Spleen (tissue), 7 donors: ENCODE measurements around the gene WDR17.

Experiments
- POLR2A ChIP-seq, 3 donors: fragments of 450-650 bp; IDR thresholded peaks; one replicate each; pipeline ENCODE4 v1.5.1; 2017; ENCODE audit warnings: antibody characterized with exemption in 3 of 3, mild to moderate bottlenecking in 1 of 3
- TF ChIP-seq, protein P1 (sequence below), 11 experiments: fragments of 200-600 bp in 7 of 11; fragments of 450-650 bp in 4 of 11; sonication (generic) in 4 of 11; IDR thresholded peaks in 8 of 11; conservative IDR thresholded peaks in 3 of 11; 1 replicate in 7 of 11; 2 replicates in 4 of 11; pipeline versions ENCODE4 v1.4.0 to v1.8.0; 2016 to 2021; ENCODE audit warnings: antibody characterized with exemption in 11 of 11, inconsistent platforms in 4 of 11, mild to moderate bottlenecking in 1 of 11
- donor health status: DM: no; HTN: no; CAD: no; lungs with moderate emphysema.
- donor health status: DM: no; HTN: no; CAD: no.
- donor health status: DM: no; HTN: no; CAD: no.

GRCh38 chr4:176191974-176192373 is 126.3 kb downstream of the WDR17 start:
- TF ChIP-seq, protein P1, sequence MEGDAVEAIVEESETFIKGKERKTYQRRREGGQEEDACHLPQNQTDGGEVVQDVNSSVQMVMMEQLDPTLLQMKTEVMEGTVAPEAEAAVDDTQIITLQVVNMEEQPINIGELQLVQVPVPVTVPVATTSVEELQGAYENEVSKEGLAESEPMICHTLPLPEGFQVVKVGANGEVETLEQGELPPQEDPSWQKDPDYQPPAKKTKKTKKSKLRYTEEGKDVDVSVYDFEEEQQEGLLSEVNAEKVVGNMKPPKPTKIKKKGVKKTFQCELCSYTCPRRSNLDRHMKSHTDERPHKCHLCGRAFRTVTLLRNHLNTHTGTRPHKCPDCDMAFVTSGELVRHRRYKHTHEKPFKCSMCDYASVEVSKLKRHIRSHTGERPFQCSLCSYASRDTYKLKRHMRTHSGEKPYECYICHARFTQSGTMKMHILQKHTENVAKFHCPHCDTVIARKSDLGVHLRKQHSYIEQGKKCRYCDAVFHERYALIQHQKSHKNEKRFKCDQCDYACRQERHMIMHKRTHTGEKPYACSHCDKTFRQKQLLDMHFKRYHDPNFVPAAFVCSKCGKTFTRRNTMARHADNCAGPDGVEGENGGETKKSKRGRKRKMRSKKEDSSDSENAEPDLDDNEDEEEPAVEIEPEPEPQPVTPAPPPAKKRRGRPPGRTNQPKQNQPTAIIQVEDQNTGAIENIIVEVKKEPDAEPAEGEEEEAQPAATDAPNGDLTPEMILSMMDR (IDR thresholded peaks at IDR 0.05 in 8 of 11, conservative IDR thresholded peaks at IDR 0.05 in 3 of 11), result no peak
- no peak for TF ChIP-seq POLR2A (IDR thresholded peaks at IDR 0.05)
